GM12874 (cell line): ENCODE results near the gene LRRN2.

Experiments
- TF ChIP-seq, protein P1 (sequence below): IDR thresholded peaks from 2 replicates; pipeline ENCODE4 v1.5.1; 2011; ENCODE audit warnings: low read depth, mild to moderate bottlenecking, control low read depth, low read length, moderate library complexity; ENCODE audit not compliant: insufficient read depth

The LRRN2 gene

DNA sequence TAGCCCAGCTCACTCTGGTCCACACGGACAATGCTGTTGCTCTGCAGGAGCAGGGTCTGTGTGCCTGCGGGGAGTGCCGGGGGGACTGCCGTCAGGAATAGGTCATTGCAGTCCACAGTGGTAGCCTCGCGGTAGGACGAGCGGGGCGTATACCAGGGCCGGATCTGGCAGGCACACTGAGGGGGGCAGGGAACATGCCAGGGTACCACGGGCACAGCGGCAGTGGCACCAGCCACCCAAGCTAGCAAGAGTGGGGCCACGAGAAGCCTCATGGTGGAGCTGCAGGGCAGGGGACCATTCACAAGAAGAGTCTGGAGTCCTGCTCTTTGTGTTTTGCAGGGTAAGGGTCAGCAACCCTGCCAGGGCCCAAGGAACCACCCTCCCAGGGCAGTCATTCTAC is 65.8 kb downstream of the LRRN2 start:
- TF ChIP-seq, protein P1, sequence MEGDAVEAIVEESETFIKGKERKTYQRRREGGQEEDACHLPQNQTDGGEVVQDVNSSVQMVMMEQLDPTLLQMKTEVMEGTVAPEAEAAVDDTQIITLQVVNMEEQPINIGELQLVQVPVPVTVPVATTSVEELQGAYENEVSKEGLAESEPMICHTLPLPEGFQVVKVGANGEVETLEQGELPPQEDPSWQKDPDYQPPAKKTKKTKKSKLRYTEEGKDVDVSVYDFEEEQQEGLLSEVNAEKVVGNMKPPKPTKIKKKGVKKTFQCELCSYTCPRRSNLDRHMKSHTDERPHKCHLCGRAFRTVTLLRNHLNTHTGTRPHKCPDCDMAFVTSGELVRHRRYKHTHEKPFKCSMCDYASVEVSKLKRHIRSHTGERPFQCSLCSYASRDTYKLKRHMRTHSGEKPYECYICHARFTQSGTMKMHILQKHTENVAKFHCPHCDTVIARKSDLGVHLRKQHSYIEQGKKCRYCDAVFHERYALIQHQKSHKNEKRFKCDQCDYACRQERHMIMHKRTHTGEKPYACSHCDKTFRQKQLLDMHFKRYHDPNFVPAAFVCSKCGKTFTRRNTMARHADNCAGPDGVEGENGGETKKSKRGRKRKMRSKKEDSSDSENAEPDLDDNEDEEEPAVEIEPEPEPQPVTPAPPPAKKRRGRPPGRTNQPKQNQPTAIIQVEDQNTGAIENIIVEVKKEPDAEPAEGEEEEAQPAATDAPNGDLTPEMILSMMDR: no peak

DNA sequence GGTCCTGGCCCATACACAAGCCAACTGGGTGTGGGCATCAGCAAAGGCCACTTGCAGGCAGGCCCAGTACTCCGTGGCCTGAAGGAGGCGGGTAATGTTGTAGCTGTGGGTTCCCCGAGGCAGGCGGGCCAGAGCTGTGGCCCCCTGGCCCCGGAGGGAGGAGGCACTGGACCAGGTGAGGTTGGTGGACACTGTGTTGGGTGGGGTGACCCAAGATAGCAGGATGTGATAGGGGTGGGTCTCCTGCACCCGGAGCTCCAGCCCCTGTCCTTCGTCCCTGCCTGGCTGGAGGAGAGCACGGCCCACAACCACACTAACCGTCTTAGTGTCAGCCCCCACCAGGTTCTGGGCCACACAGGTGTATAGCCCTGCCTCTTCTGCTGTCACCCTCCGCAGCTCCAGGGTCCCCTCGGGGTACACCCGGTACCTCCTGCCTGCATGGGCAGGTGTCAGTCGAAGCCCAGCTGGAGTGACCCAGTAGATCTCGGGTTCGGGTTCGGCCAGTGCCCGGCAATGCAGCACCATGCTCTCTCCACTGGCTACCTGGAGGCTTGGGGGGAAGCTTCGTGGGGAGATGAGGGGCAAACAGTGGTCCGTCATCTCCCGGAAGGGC is 67.3 kb downstream of the LRRN2 start:
- TF ChIP-seq, protein P1: no peak

DNA sequence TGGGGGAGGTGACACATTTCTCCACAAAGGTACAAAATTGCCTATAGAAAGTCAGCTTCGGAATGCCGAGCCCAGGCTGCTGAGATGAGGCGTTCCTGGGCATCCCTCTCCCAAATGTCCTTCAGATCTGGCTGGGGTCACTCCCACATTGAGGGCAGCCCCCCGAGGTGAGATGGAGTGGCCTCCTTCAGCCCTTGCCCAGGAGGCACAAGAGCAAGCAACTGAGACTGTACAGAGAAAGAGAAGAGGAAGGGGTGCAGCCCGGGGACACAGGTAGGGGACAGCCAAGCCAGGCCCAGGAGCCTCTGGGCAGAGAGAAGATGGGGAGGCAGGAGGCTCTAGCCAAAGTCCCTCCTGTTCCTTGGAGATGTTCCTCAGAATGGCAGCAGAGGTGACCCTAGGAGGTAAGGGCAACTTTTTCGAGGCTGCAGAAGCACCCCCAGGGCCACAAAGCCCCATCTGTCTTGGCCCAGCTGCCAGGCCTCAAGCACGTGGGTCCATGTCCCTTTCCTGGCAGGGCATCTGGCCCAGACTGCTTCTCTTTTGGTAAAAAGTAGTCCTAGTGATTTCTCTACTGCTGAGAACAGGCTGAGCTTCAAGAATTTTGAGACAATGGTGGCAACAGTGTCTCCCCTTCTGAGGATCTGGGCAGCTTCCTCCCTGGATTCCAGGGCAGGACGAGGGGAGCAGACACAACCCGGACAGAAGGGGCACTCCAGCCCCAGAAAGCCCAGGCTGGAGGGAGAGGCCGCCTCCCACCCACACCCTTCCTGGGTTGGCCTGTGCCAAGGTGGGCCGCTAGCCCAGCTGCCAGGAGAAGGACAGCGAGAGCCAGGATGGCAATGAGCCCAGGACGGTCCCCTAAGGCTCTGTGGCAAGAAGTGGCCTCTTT is 68.0 kb downstream of the LRRN2 start:
- TF ChIP-seq, protein P1: no peak

DNA sequence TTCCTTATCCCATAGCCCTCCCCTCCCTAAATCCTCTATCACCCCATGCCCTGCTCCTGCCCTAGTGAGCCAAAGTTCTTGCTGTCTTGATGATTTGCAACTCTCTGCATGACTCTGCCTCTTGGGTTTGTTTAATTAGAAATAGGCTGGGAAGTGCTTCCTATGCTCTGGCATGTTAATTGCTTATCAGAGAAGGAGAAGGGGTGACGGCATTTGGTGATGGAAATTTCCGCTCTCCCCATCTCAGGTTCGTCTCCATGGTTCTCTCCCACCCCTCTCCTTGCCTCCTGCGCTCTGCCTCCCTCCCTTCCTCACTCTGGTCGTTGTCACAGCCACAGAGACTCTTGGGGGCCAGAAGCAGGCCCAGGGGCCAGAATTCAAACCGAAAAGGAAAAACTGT is 68.9 kb downstream of the LRRN2 start:
- TF ChIP-seq, protein P1: no peak

DNA sequence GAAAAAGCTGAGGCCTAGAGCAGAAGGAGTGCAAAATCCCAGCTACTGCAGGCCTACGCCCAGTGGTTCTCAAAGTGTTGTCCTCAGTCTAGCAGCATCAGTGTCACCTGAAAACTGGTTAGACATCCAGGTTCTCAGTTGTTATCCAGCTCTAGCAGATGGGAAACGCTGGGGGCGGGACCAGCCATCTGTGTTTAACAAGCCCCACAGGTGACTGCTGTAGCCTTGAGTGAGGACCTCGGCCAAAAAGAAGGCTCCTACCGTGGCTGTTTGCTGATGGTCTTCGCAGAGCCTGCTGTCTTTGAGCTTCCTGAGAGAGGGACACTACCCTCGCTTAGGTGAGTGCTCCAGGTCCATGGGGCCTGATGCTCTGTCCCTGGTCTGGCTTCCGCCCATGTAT is 69.7 kb downstream of the LRRN2 start:
- TF ChIP-seq, protein P1: no peak

DNA sequence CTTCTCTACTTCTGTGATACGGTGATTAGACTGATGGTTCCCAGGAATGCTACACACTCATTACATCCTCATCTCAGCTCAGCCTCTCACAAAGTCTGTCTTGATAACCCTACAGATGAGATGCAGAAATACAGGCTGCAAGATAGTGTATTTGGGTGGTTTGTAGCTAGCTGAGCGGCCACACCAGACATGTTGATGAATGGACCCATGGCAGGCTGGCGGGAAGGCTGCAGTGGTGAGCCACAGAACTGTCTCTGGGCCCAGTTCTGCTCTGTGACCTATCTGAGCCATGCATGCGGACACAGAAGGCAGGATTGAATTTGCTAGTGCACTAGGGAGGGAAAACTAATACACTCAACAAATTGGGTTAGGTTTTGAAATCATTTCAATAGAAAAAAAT is 71.9 kb downstream of the LRRN2 start:
- TF ChIP-seq, protein P1: no peak

DNA sequence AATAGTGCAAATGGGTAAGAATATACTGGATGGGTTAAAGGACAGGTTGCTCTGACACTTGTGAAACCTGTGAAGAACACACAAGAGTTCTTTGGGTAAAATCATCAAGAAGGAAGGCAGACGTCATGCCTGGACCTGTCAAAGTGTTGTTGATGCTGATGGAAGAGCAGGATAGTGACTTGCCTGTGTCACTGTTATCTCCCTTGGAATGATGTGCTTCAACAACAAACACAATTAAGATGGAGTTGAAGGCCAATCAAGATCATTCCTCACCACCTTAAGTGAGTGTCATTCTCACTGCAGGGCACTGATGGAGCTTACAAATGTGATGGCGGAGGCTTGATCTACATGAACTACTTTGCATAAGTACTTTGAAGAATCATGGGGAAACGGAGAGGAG is 73.2 kb downstream of the LRRN2 start:
- TF ChIP-seq, protein P1: no peak
